Chondrocyte (in vitro differentiated cells): ENCODE results near the gene RAP1GAP. TPM values are rescaled to one million over a fixed set of nuclear protein-coding genes. Genes with fewer than 3 reads are reported as not detected.

Source experiments
- DNase-seq: peaks from one replicate; pipeline ENCODE4 v3.0.0; 2021; ENCODE audit warnings: mixed read lengths, low spot score
- H3K27ac Mint-ChIP-seq: one replicate; pipeline ENCODE4 v1.8.0; 2021; ENCODE audit warnings: mild to moderate bottlenecking, moderate library complexity, mixed read lengths; ENCODE audit not compliant: unreplicated experiment
- H3K27me3 Mint-ChIP-seq: 2 replicates; pipeline ENCODE4 v1.8.0; 2021; ENCODE audit warnings: low read depth, mixed read lengths
- H3K36me3 Mint-ChIP-seq: 2 replicates; pipeline ENCODE4 v1.8.0; 2021; ENCODE audit warnings: low read depth, mixed read lengths
- H3K4me1 Mint-ChIP-seq: 2 replicates; pipeline ENCODE4 v1.8.0; 2021; ENCODE audit warnings: low read depth, mild to moderate bottlenecking, mixed read lengths
- H3K4me3 Mint-ChIP-seq: one replicate; pipeline ENCODE4 v1.8.0; 2021; ENCODE audit warnings: mild to moderate bottlenecking, moderate library complexity, mixed read lengths; ENCODE audit not compliant: unreplicated experiment
- H3K9me3 Mint-ChIP-seq: 2 replicates; pipeline ENCODE4 v1.8.0; 2021; ENCODE audit warnings: low read depth, mixed read lengths
- total RNA-seq: library from RNA; stranded (reverse); gene quantifications from 3 replicates; pipeline ENCODE4 v1.2.1, GENCODE V29; 2021
- TF ChIP-seq, protein P1 (sequence below): fragments of 200-600 bp; sonication (generic); IDR thresholded peaks from 2 replicates; pipeline ENCODE4 v1.5.0; 2021; ENCODE audit warnings: antibody characterized with exemption, mild to moderate bottlenecking, moderate library complexity

Gene RAP1GAP
- total RNA-seq, 1 donor from 2014 or later, result 1.8 TPM

DNA sequence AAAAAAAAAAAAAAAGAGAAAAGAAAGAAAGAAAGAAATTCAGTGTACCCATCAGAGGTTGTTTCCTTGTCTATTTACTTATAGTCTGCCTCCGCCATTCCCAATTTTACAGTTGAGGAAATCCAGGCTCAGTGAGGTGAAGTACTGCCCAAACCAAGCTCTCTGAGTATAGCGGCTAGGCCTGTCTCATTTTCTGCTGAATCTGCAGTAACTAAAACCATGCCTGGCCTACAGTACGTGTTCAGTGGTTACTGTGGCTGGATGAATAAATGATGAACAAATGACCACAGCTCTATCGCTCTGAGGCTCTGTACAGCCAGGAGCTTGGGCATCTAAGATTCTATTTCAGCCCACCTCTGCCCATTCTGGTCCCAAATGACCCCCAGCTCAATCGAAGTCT lies 24.3 kb downstream of the RAP1GAP start:
- Mint-ChIP-seq H3K4me3 (no peak overlapping the region), H3K36me3 (no peaks in the 10 kb centered on the region), H3K27ac (no peak overlapping the region), H3K27me3 (peaks cover 4% of the 10 kb centered on the region), H3K9me3 (no peaks in the 10 kb centered on the region), H3K4me1 (peaks cover 5% of the 10 kb centered on the region)
- DNase-seq, result no peak
- TF ChIP-seq, protein P1, sequence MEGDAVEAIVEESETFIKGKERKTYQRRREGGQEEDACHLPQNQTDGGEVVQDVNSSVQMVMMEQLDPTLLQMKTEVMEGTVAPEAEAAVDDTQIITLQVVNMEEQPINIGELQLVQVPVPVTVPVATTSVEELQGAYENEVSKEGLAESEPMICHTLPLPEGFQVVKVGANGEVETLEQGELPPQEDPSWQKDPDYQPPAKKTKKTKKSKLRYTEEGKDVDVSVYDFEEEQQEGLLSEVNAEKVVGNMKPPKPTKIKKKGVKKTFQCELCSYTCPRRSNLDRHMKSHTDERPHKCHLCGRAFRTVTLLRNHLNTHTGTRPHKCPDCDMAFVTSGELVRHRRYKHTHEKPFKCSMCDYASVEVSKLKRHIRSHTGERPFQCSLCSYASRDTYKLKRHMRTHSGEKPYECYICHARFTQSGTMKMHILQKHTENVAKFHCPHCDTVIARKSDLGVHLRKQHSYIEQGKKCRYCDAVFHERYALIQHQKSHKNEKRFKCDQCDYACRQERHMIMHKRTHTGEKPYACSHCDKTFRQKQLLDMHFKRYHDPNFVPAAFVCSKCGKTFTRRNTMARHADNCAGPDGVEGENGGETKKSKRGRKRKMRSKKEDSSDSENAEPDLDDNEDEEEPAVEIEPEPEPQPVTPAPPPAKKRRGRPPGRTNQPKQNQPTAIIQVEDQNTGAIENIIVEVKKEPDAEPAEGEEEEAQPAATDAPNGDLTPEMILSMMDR, result no peak

DNA sequence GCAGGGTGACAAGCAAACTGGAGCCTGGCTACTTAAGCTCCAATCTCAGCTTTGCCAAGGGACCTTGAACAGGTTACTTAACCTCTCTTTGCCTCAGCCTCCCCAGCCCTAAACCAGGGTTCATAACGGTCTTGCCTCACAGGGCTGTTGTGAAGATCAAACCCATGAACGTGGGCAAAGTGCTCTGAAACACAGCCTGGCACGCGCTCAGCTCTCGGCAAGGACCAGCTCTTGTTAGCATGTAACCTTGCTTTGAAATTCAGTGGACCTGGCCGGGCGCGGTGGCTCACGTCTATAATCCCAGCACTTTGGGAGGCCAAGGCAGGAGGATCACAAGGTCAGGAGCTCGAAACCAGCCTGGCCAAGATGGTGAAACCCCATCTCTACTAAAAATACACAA lies 24.8 kb downstream of the RAP1GAP start:
- Mint-ChIP-seq H3K4me1 (peaks cover 8% of the 10 kb centered on the region), H3K4me3 (no peak overlapping the region), H3K27me3 (peaks cover 4% of the 10 kb centered on the region), H3K36me3 (no peaks in the 10 kb centered on the region), H3K9me3 (no peaks in the 10 kb centered on the region), H3K27ac (no peak overlapping the region)
- TF ChIP-seq, protein P1, result no peak
- no peak for DNase-seq

DNA sequence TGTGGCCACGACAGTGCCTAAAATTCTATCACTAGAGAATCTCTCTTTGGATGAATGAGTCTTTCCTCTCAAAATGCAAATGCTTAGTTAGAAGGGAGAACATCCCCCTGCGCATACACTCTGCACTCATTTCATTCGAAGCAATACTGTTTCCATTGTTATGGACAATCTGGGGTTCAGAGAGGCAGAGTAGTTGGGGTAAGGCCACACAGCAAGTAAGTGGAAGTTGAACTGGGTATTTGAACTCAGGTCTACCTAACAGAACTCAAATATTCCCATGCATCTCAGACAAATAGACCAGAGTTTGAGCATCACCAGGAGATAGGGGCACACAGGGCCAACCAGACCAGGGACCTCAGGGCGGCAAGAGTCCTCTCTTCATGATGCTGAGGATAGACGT lies 25.5 kb downstream of the RAP1GAP start:
- Mint-ChIP-seq H3K36me3 (no peaks in the 10 kb centered on the region), H3K4me1 (peaks cover 14% of the 10 kb centered on the region), H3K27me3 (peaks cover 4% of the 10 kb centered on the region), H3K9me3 (no peaks in the 10 kb centered on the region), H3K4me3 (no peak overlapping the region), H3K27ac (no peak overlapping the region)
- no peak for DNase-seq
- TF ChIP-seq, protein P1, result no peak

DNA sequence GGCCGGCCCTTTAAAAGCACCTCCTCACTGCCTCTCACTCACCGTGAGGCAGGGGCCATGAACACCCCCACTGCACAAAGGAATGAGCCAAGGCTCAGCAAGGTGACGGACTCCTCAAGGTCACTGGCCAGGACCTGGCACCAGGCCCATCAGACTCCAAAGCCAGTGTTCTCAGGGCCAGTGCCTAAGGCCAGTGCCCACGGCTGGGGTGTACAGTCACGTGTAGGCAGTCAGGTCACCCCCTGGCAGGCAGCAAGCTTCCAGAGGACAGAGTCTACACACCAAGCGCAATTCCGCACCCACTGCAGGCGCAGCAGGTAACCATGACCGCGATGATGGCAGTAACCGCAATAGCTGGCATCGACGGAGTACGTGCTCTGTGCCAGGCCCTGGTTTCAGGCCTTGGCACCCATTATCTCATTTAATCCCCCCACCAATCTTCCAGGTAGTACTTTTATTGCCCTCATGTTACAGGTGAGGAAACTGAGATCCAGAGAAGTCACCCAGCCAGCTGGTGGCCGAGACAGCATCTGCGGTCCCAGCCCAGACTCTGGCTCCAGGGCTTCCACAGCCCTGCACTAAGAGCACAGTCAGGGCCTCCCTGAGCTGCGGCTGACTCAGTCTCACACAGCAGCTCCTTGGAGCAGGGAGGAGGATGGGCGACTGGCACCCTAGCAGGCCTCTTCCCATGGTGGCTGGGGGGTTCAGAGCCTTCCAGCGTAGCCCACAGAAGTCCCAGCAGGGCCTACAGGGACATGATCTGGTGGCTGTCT lies 27.0 kb downstream of the RAP1GAP start:
- Mint-ChIP-seq H3K9me3 (no peaks in the 10 kb centered on the region), H3K27me3 (peaks cover 4% of the 10 kb centered on the region), H3K27ac (no peak overlapping the region), H3K4me3 (no peak overlapping the region), H3K36me3 (no peaks in the 10 kb centered on the region), H3K4me1 (peaks cover 16% of the 10 kb centered on the region)
- TF ChIP-seq, protein P1, result no peak
- DNase-seq, result no peak

DNA sequence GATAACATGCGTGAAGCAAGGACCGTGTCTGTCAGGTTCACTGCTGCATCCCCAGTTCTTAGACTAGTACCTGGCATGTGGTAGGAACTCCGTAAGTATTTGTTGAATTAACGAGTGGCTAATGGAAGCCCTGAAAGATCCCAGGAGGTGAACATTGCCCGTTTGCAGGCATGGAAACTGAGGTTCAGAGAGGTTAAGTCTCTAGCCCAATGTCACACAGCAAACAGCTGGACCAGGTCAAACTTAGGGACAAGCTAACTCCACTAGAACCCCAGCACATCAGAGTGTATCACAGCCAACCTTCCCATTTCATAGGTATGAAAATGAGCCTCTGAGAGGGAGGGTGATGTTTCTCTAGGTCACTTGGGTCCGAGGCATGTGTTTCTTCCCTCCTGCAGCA lies 27.6 kb downstream of the RAP1GAP start:
- Mint-ChIP-seq H3K9me3 (no peaks in the 10 kb centered on the region), H3K27me3 (peaks cover 4% of the 10 kb centered on the region), H3K4me3 (no peak overlapping the region), H3K4me1 (peaks cover 16% of the 10 kb centered on the region), H3K36me3 (no peaks in the 10 kb centered on the region), H3K27ac (no peak overlapping the region)
- DNase-seq, result no peak
- TF ChIP-seq, protein P1, result no peak
